PFSK-1 (cell line): ENCODE data around the gene SGK1.

ENCODE experiments used
- FOXP2 ChIP-seq: optimal IDR thresholded peaks from 2 replicates; pipeline ENCODE3; 2011; ENCODE audit warnings: borderline replicate concordance, control low read depth, inconsistent platforms; ENCODE audit not compliant: insufficient read depth; ENCODE audit errors: extremely low read length, extremely low read depth
- POLR2AphosphoS5 ChIP-seq: IDR thresholded peaks from 2 replicates; pipeline ENCODE4 v1.6.1; 2012; ENCODE audit warnings: low read depth, mild to moderate bottlenecking, control low read depth, low read length, moderate library complexity
- SIN3A ChIP-seq: IDR thresholded peaks from 2 replicates; pipeline ENCODE4 v1.6.1; 2012; ENCODE audit warnings: mild to moderate bottlenecking, low read length, moderate library complexity, borderline replicate concordance; ENCODE audit not compliant: insufficient read depth
- TAF1 ChIP-seq: IDR thresholded peaks from 2 replicates; pipeline ENCODE4 v1.6.1; 2012; ENCODE audit warnings: low read length, control low read depth, borderline replicate concordance; ENCODE audit not compliant: insufficient read depth
- TF ChIP-seq, protein P1 (sequence below), 2 experiments: IDR thresholded peaks; 2 replicates each; pipeline versions ENCODE4 v1.6.1 to v1.8.0; 2011 to 2012; ENCODE audit warnings: low read depth in 2 of 2, low read length in 2 of 2, control low read depth in 1 of 2, inconsistent platforms in 1 of 2, mild to moderate bottlenecking in 1 of 2, moderate library complexity in 1 of 2; ENCODE audit not compliant: insufficient read depth in 1 of 2

The SGK1 gene

DNA sequence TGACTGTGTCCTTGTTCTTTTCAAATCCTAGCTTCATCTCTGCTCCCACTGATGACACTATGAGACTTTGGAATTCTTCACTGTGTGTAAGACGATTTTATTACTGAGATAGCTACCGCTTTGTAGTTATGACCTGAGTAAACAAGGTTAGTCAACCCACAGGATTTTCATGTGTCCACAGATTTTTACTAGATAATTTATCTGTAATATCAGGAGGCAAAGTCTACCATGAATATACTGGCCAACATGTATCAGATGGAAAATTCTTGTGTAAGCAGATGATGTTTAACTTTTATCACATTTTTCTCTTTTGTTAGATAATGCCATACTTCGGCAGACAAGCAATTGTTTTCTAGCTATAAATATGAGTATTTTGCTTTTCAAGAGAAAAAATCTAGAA lies 119.8 kb downstream of the SGK1 start:
- TF ChIP-seq FOXP2 = no peak
- TF ChIP-seq, protein P1, sequence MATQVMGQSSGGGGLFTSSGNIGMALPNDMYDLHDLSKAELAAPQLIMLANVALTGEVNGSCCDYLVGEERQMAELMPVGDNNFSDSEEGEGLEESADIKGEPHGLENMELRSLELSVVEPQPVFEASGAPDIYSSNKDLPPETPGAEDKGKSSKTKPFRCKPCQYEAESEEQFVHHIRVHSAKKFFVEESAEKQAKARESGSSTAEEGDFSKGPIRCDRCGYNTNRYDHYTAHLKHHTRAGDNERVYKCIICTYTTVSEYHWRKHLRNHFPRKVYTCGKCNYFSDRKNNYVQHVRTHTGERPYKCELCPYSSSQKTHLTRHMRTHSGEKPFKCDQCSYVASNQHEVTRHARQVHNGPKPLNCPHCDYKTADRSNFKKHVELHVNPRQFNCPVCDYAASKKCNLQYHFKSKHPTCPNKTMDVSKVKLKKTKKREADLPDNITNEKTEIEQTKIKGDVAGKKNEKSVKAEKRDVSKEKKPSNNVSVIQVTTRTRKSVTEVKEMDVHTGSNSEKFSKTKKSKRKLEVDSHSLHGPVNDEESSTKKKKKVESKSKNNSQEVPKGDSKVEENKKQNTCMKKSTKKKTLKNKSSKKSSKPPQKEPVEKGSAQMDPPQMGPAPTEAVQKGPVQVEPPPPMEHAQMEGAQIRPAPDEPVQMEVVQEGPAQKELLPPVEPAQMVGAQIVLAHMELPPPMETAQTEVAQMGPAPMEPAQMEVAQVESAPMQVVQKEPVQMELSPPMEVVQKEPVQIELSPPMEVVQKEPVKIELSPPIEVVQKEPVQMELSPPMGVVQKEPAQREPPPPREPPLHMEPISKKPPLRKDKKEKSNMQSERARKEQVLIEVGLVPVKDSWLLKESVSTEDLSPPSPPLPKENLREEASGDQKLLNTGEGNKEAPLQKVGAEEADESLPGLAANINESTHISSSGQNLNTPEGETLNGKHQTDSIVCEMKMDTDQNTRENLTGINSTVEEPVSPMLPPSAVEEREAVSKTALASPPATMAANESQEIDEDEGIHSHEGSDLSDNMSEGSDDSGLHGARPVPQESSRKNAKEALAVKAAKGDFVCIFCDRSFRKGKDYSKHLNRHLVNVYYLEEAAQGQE (IDR thresholded peaks at IDR 0.05; ENCODE audit: insufficient read depth in 1 of 2, low read depth in 2 of 2, low read length in 2 of 2) = no peak
- TF ChIP-seq POLR2AphosphoS5 = no peak
- TF ChIP-seq SIN3A = no peak
- no peak for TF ChIP-seq TAF1

DNA sequence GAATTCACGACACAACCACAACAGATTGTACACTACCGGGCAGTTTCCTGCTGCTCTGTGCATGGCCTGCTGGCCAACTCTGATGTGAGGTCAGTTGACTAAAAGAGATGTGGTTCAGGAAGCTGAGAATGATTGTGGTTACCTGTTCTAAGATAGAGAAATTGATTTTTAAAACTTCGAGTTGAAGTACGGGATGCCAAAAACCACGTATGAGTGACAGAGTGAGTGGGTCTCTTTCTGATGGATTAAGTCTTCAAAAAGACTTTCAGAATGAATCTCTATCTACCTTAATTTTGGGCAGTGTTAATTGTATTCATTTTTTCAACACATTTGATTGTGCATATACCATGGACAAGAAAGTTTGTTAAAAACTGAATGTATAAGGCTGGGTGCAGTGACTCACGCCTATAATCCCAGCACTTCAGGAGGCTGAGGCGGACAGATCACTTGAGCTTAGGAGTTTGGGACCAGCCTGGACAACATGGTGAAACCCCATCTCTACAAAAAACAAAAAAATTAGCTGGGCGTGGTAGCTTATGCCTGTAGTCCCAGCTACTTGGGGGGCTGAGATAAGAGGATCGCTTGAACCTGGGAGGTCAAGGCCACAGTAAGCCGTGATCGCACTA lies 121.2 kb downstream of the SGK1 start:
- TF ChIP-seq POLR2AphosphoS5 (no peak), FOXP2 (no peak), SIN3A (no peak), TAF1 (no peak)
- TF ChIP-seq, protein P1 (IDR thresholded peaks at IDR 0.05; ENCODE audit: insufficient read depth in 1 of 2, low read depth in 2 of 2, low read length in 2 of 2) = no peak

DNA sequence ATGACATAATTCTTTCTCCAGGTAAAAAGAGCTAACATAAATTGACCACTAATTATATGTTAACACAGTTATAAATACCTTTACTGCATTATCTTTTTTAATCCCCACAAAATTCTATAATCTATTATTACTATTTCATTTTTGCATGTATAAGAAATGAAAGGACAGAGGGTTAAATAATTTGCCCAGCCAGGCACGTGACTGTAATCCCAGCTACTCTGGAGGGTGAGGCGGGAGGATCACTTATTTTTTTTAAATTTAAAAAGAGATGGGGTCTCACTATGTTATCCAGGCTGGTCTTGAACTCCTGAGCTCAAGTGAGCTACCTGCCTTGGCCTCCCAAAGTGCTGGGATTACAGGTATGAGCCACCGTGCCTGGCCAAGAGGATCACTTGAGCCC lies 121.9 kb downstream of the SGK1 start:
- TF ChIP-seq SIN3A = no peak
- no peak for TF ChIP-seq POLR2AphosphoS5
- TF ChIP-seq, protein P1 (IDR thresholded peaks at IDR 0.05; ENCODE audit: insufficient read depth in 1 of 2, low read depth in 2 of 2, low read length in 2 of 2) = no peak
- no peak for TF ChIP-seq TAF1
- TF ChIP-seq FOXP2 = no peak

DNA sequence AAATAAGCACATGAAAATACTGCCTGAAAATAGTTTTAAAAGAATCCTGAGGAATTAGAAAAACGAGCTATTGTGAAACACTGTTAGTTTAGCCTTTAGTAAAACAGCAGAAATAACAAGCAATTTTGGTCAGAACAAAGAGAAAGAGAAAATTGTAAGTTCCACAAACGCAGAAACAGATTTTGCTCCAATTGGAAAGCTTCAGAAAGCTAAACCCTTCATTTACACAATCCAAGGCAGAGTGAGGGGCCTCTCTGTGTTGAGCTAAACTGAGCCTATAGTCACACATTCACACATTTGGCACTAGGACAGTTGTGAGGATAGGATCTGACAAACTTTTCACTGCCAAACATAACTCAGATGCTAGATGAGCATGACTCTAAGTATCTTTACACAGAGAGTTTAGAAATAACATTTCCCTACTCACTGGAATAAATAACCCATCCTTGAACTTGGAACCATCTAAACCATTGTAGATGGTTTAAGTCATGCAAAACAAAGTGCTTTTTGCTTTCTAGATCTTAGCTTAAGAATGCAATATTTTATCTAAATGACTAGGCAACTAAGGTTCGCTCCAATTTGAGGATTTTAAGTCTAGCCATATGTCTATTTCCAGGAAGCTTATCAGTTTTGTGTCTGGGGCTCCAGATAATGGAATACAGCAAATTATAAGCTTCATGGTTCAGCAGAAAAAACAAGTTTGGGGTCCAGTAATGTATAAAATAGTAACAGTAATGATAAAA lies 122.6 kb downstream of the SGK1 start:
- TF ChIP-seq POLR2AphosphoS5 (no peak), SIN3A (no peak), TAF1 (no peak), FOXP2 (no peak)
- TF ChIP-seq, protein P1 (IDR thresholded peaks at IDR 0.05; ENCODE audit: insufficient read depth in 1 of 2, low read depth in 2 of 2, low read length in 2 of 2) = no peak
